GM06990 (cell line): Measurements from ENCODE around the gene SWT1.
A peak's percentile ranks its signal among the peaks of the same experiment; 100 is the strongest.

ENCODE experiments used
- DNase-seq: peaks from one replicate; pipeline ENCODE4 v3.0.0-alpha.2; 2011; ENCODE audit not compliant: insufficient read length; ENCODE audit errors: extremely low read depth
- H3K27me3 ChIP-seq: replicated peaks from 2 replicates; pipeline ENCODE4 v1.6.0; 2011; ENCODE audit warnings: low read length; ENCODE audit not compliant: control insufficient read depth, insufficient read depth
- H3K36me3 ChIP-seq: 2 replicates; pipeline ENCODE4 v1.5.1; 2011; ENCODE audit warnings: low read length; ENCODE audit not compliant: control insufficient read depth, insufficient read depth
- H3K4me3 ChIP-seq: replicated peaks from 2 replicates; pipeline ENCODE4 v1.5.1; 2011; ENCODE audit warnings: low read depth, mild to moderate bottlenecking, control low read depth, low read length
- TF ChIP-seq, protein P1 (sequence below): IDR thresholded peaks from 2 replicates; pipeline ENCODE4 v1.5.1; 2011; ENCODE audit warnings: low read length, control low read depth, mild to moderate bottlenecking, inconsistent platforms; ENCODE audit not compliant: insufficient read depth, poor library complexity, severe bottlenecking

Gene SWT1

DNA sequence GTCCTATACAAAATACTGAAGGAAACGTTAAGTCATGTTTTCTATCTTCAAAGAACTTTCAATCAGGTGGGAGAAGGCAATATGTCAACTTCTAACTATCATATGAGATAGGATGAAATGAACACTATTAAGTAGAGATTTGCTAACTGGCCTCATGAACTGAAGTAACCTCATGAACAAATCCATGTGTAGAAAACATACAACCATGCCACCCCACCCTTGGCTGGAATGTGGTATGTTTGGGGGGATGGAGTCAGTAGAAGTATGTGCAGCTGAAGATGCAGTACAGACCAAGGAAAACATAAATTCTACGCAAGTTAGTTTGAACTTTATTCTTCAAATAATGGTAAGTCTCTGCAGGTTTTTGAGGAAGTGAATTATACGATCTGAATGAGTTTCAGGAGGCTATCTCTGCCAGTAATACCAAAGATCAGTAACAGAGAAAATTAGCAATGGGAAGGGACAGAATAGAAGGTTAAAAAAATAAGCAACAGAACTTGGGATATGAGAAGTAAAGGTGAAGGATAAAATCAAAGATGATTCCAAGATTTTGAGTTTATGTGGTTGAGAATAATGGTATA is 4.7 kb upstream of the SWT1 start:
- H3K27me3 ChIP-seq: no peaks in the 10 kb centered on the region
- H3K36me3 ChIP-seq: peaks cover 5% of the 10 kb centered on the region
- DNase-seq: no peak
- no peak overlapping the region for H3K4me3 ChIP-seq
- TF ChIP-seq, protein P1, sequence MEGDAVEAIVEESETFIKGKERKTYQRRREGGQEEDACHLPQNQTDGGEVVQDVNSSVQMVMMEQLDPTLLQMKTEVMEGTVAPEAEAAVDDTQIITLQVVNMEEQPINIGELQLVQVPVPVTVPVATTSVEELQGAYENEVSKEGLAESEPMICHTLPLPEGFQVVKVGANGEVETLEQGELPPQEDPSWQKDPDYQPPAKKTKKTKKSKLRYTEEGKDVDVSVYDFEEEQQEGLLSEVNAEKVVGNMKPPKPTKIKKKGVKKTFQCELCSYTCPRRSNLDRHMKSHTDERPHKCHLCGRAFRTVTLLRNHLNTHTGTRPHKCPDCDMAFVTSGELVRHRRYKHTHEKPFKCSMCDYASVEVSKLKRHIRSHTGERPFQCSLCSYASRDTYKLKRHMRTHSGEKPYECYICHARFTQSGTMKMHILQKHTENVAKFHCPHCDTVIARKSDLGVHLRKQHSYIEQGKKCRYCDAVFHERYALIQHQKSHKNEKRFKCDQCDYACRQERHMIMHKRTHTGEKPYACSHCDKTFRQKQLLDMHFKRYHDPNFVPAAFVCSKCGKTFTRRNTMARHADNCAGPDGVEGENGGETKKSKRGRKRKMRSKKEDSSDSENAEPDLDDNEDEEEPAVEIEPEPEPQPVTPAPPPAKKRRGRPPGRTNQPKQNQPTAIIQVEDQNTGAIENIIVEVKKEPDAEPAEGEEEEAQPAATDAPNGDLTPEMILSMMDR: no peak

DNA sequence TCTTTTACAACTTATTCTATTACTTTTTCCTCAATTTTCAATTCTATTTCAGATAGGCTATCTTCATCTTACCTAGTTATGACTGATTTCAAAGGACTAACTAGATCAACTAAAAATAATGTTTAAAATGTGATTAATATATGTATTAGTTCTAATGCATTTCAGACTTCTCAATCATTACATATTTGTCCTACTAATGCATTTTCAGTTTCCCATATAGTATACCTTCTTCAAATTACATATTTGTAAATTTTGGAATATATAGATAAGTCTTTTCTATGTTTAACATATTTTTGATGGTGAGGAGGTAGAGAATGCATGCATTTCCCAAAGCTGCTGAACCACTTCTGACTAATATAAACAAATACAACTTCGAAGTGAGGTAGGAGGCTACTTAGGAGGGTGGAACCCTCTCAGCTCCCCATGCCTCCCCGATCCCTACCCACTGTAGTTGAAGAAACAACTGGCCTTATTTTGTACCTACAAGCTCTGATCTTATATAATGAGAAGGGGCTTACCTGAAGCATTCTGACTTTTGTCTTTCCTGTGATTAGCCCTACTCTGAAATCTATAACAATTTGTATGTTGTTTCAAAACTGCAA is 2.0 kb upstream of the SWT1 start:
- DNase-seq: no peak
- TF ChIP-seq, protein P1: no peak
- peaks cover 4% of the 10 kb centered on the region for H3K36me3 ChIP-seq
- peak overlapping the region; percentile 91 for H3K4me3 ChIP-seq
- no peaks in the 10 kb centered on the region for H3K27me3 ChIP-seq

DNA sequence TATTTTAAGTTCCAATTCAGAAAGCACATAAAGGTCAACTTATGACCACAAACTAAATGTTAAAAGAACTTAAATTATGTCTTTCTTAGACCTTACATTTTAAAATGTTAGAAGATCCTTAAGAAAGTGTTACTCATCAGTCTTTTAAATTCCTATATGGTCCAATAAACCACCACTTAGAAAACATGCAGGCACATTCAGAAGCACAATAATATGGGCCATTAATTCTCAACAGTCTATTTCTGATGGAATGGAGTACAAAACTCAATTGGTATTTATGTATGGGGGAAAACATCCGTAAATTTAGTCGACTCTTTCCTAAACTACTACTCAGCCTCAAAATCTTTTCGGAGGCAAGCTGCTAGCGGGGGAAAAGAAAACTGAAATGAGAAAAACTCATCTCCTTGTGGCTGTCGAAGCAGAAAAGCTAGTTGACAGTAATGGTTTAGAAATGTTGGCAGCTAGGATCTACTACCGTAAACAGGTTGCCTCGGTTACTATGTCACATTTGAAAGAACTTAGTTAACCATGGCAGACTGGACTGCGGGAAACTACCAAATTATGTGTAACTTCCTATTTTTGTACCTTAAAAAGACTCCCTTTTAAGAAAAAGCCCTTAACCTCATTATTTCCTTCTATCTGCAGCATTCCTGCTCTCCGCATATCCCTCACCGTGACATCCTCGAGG is 1.2 kb upstream of the SWT1 start:
- Histone ChIP-seq H3K36me3 (peaks cover 1% of the 10 kb centered on the region), H3K27me3 (no peaks in the 10 kb centered on the region), H3K4me3 (peak overlapping the region; percentile 91)
- DNase-seq: peak; percentile 24
- TF ChIP-seq, protein P1: no peak

DNA sequence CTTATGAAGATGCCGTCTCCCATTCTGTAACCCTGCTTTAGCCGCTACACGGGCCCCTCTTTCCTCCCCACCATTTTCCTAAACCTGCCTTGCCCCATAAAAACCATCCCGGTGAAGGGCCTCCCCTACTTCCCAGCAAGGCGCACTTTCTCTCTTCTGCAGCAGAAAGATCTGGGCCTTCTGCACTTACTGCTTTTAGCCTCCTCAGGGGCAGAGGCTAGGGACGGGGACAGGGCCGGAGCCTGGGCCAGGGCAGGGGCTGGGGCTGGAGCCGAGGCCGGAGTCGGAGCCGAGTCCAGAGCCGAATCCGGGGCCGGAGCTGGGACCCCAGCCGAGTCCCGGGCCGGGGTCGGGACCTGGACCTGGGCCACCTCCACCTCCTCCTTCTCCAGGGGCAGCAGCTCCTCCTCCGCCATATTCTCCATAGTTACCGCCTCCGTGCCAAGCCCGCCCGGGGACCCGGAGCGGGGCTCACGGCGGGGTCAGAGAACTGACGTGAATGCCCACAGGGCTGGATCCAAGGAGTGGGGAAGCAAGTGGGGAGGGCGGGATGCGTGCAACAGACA is 596 bp upstream of the SWT1 start:
- H3K36me3 ChIP-seq: no peaks in the 10 kb centered on the region; the same call in 1 of the 2 replicates
- no peak for DNase-seq
- H3K4me3 ChIP-seq: peak overlapping the region; percentile 91
- TF ChIP-seq, protein P1: no peak
- H3K27me3 ChIP-seq: no peaks in the 10 kb centered on the region

DNA sequence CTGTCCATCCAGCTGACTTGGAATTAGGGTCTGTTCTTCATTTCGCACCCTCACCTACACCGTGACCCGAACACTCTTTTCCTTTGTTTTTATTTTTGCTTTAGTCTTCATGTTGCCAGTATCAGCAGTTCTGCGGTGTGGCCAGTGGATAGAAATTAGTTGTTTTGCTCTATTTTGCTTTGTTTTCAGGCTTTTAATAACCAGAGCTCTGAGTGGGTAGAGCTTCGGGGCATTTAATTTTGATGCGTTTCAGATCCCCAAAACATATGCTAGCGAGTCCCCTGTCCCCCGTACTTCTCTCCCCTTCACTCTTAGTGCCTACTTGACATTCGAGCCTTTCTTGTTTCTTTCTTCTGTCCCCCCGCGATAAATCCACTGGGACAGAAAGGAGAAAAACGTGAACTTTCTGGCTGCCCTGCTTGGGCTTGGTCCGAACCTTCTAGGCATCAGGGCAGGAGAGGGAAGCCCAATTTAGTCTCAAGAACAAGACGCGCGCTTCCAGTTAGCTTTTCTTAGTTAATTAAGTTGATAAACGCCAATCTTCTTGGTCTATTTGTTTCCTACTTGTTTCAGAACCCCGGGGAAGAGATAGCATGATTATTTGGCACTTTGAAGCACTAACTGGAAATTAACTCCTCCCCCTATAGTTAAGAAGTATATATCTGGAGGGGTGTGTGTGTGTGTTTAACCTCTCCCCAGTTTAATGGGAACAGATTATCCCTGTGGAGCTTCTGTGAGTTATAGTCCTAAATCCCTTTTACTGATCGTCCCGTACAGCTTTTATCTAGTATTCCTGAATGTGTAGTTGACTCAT is 839 bp downstream of the SWT1 start:
- no peaks in the 10 kb centered on the region for H3K27me3 ChIP-seq
- TF ChIP-seq, protein P1: no peak
- no peaks in the 10 kb centered on the region for H3K36me3 ChIP-seq
- H3K4me3 ChIP-seq: peak overlapping the region; percentile 92
- DNase-seq: no peak
